C4-2B (cell line): ENCODE results near the gene GRID1.

Experiments used
- H3K27ac ChIP-seq: fragments of 450-650 bp; 2 replicates; pipeline ENCODE4 v1.5.1; 2017
- CTCF ChIP-seq: fragments of 450-650 bp; conservative IDR thresholded peaks from 2 replicates; pipeline ENCODE4 v1.5.1; 2017; ENCODE audit warnings: mild to moderate bottlenecking
- ZFX ChIP-seq: fragments of 450-650 bp; IDR thresholded peaks from 2 replicates; pipeline ENCODE4 v1.6.1; 2017

Gene GRID1

GRCh38 chr10:86376852-86377796, 10.5 kb upstream of the GRID1 start:
- no peak overlapping the region for H3K27ac ChIP-seq
- no peak for TF ChIP-seq ZFX
- peak; percentile 92 for TF ChIP-seq CTCF

- no peak for TF ChIP-seq ZFX
- TF ChIP-seq CTCF, result no peak
- no peak overlapping the region for H3K27ac ChIP-seq
Observed at GRCh38 chr10:86376403-86376802, 9.8 kb upstream of the GRID1 start.

- TF ChIP-seq ZFX (no peak), CTCF (no peak)
- H3K27ac ChIP-seq, result no peak overlapping the region
Observed at GRCh38 chr10:86375204-86375603, 8.6 kb upstream of the GRID1 start.

- TF ChIP-seq ZFX (no peak), CTCF (no peak)
- H3K27ac ChIP-seq, result no peak overlapping the region
Observed at GRCh38 chr10:86374664-86375063, 8.1 kb upstream of the GRID1 start.

GRCh38 chr10:86373828-86374227, 7.2 kb upstream of the GRID1 start:
- TF ChIP-seq CTCF, result no peak
- TF ChIP-seq ZFX, result no peak
- H3K27ac ChIP-seq, result no peak overlapping the region

GRCh38 chr10:86373251-86373650, 6.7 kb upstream of the GRID1 start:
- TF ChIP-seq CTCF, result no peak
- H3K27ac ChIP-seq, result no peak overlapping the region

GRCh38 chr10:86372784-86373239, 6.2 kb upstream of the GRID1 start:
- TF ChIP-seq ZFX, result no peak
- TF ChIP-seq CTCF, result no peak
- H3K27ac ChIP-seq, result no peak overlapping the region
